Loucy (cell line): Measurements from ENCODE around the gene NXPH2.

Experiments used
- CTCF ChIP-seq: fragments of 200-600 bp; sonication (generic); conservative IDR thresholded peaks from 2 replicates; pipeline ENCODE4 v1.5.1; 2014; ENCODE audit warnings: mild to moderate bottlenecking, antibody characterized with exemption, low read length
- EZH2phosphoT487 ChIP-seq: fragments of 200-600 bp; IDR thresholded peaks from 2 replicates; pipeline ENCODE4 v1.6.1; 2018; ENCODE audit warnings: antibody characterized with exemption, mild to moderate bottlenecking, moderate library complexity, borderline replicate concordance

GRCh38 chr2:138670734-138671133 is 109.5 kb downstream of the NXPH2 start:
- no peak for TF ChIP-seq CTCF
- TF ChIP-seq EZH2phosphoT487, result no peak
